ENCODE results near the gene PPP1R13B.
"Not testable (repeated sequence)": the region's sequence is repeated elsewhere in the genome, so short reads cannot be mapped to it uniquely, and the experiment has no call there.

Gene PPP1R13B

DNA sequence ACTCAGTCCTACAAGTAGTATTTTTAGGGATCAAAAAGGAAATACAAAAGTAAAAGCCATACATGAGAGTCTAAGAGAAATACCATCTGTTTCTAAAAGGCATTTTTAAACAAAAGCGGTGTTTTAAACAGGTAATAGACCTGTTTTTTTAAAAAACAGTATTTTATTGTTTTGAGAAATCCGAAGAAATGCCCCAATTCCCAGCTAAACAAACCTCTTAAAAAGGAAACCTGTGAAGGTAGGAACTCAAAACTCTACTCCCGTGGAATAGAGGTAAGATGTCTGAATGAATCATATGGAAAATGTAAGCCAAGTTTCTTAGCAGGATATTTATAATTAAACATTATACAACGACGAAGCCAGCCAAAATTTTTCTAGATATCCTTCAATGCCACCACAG is 2.0 kb downstream of the PPP1R13B start:
- in situ Hi-C loops (cut with MboI; ENCODE audit: low pct_unique_long_range_greater_than_20kb, low sequenced_read_pairs, unreplicated experiment), result no loop called here
- DNase-seq (ENCODE audit: low spot score), result no peak
- TF ChIP-seq, protein P1, sequence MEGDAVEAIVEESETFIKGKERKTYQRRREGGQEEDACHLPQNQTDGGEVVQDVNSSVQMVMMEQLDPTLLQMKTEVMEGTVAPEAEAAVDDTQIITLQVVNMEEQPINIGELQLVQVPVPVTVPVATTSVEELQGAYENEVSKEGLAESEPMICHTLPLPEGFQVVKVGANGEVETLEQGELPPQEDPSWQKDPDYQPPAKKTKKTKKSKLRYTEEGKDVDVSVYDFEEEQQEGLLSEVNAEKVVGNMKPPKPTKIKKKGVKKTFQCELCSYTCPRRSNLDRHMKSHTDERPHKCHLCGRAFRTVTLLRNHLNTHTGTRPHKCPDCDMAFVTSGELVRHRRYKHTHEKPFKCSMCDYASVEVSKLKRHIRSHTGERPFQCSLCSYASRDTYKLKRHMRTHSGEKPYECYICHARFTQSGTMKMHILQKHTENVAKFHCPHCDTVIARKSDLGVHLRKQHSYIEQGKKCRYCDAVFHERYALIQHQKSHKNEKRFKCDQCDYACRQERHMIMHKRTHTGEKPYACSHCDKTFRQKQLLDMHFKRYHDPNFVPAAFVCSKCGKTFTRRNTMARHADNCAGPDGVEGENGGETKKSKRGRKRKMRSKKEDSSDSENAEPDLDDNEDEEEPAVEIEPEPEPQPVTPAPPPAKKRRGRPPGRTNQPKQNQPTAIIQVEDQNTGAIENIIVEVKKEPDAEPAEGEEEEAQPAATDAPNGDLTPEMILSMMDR (IDR thresholded peaks at IDR 0.05; ENCODE audit: extremely low read depth, insufficient read depth, missing control alignments), result no peak

DNA sequence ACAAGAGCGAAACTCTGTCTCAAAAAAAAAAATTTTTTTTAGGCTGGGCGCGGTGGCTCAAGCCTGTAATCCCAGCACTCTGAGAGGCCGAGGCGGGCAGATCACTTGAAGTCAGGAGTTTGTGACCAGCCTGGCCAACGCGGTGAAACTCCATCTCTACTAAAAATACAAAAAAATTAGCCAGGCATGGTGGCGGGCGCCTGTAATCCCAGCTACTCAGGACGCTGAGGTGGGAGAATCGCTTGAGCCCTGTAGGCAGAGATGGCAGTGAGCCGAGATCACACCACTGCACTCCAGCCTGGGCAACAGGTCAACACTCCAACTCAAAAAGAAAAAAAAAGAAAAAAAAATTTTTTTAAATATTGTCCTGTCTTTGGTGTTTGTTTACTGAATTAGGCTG is 6.1 kb downstream of the PPP1R13B start:
- DNase-seq (ENCODE audit: low spot score); in situ Hi-C loops (cut with MboI; ENCODE audit: low pct_unique_long_range_greater_than_20kb, low sequenced_read_pairs, unreplicated experiment): not testable (repeated sequence)

DNA sequence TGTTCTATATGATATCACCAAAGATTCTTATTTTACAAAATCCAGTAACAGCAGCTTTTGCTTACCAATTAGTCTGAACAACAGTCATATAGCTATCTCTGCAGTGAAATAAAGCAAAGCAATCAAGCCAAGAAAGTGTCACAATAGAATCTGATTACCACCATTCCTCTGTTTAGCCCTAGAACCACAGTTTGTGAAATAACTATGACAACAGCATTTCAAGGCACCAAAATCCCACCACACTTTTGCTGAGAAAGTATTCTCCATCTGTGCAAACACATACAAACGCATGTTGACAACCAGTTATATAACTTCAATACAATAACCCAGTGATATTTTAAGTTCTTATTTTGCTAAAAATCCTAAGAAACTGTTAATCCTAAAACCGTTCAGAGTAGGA is 7.4 kb downstream of the PPP1R13B start:
- TF ChIP-seq, protein P1 (IDR thresholded peaks at IDR 0.05; ENCODE audit: extremely low read depth, insufficient read depth, missing control alignments), result no peak
- in situ Hi-C loops (cut with MboI; ENCODE audit: low pct_unique_long_range_greater_than_20kb, low sequenced_read_pairs, unreplicated experiment), result no loop called here

DNA sequence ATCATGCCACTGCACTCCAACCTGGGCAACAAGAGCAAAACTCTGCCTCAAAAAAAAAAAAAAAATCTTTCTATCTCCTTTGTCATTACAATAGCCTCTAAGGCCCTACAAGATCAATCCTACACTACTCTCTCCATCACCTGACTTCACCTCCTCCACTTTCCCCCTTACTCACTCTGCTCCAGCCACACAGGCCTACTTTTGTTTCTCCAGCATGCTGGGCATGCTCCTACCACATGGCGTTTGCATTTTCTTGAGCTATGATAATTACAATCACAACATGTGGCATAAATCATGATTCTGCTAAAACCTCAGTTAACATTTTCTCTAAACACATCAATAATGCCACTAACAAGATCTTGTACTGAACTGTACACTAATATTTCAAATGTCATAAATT is 7.8 kb downstream of the PPP1R13B start:
- in situ Hi-C loops (cut with MboI; ENCODE audit: low pct_unique_long_range_greater_than_20kb, low sequenced_read_pairs, unreplicated experiment), result no loop called here
- TF ChIP-seq, protein P1 (IDR thresholded peaks at IDR 0.05; ENCODE audit: extremely low read depth, insufficient read depth, missing control alignments), result no peak
- no peak for DNase-seq (ENCODE audit: low spot score)

More for the DNA sequence above, 7.4 kb downstream of the PPP1R13B start:
- no peak for DNase-seq (ENCODE audit: low spot score)

DNA sequence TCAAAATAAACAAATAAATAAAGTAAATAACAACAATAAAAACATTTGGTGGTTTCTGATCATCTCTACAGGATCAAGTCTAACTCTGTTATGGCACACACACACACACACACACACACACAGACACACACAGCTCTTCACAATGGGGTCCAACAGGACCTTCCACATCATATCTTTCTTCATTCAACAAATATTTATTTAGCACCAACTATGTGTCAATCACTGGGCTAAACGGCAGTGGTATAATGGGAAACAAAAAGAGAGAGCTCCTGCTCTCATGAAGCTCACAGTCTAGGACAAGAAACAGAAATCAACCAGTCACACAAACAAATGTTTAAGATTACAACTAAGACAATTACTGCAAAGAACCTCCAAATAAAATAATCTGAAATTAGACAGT is 9.3 kb downstream of the PPP1R13B start:
- TF ChIP-seq, protein P1 (IDR thresholded peaks at IDR 0.05; ENCODE audit: extremely low read depth, insufficient read depth, missing control alignments), result no peak
- in situ Hi-C loops (cut with MboI; ENCODE audit: low pct_unique_long_range_greater_than_20kb, low sequenced_read_pairs, unreplicated experiment), result no loop called here
- DNase-seq (ENCODE audit: low spot score), result no peak

DNA sequence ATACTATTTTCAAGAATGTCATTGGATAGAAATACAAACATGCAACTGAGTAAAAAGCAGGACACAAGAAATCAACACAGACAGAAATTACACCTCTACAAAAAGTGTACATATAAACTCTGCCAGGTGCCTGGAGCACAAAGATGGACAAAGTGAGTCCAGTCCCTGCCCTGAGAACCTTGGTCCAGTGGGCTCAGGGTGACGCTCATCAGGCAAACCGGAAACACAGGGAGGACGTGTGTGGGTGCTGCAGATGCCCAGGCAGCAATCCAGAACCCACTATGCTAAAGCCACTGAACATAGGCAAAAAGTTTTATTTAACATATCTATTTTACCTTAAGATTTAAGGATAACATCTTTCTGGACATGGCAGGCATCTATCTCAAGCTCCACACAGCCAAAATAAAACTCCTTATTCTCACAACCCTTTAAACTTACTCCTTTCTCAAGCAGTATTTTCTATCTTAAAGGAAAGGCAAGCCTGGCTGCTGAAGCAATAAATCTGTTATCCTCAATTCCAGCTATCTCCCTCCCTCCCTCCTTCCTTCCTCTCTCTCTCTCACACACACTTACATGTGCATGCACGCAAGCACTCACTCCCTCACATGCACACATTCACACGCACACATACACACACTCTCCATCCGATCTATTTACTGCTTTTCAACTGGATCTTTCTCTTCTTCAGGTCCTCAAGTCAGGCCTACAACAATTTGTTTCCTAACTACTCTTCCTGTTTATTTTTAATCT is 10.2 kb downstream of the PPP1R13B start:
- in situ Hi-C loops (cut with MboI; ENCODE audit: low pct_unique_long_range_greater_than_20kb, low sequenced_read_pairs, unreplicated experiment), result no loop called here
- TF ChIP-seq, protein P1 (IDR thresholded peaks at IDR 0.05; ENCODE audit: extremely low read depth, insufficient read depth, missing control alignments), result no peak
- DNase-seq (ENCODE audit: low spot score), result no peak

DNA sequence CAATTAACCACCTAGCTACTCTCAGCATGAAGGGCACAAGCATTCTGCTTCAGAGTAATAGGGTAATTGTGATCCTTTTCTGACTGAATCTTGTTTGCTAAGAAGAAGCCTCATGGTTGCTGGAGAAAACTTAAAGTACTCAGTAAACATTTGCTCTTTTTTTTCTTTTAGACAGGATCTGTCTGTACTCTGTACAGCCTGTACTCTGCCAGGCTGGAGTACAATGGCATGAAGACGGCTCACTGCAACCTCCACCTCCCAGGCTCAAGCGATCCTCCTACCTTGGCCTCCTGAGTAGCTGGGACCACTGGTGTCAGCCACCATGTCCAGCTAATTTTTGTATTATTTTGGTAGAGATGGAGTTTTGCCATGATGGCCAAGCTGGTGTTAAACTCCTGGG is 12.4 kb downstream of the PPP1R13B start:
- no peak for DNase-seq (ENCODE audit: low spot score)
- in situ Hi-C loops (cut with MboI; ENCODE audit: low pct_unique_long_range_greater_than_20kb, low sequenced_read_pairs, unreplicated experiment), result no loop called here
- TF ChIP-seq, protein P1 (IDR thresholded peaks at IDR 0.05; ENCODE audit: extremely low read depth, insufficient read depth, missing control alignments), result no peak
